Measurements from ENCODE around the gene PPIP5K2.

GRCh38 chr5:103260951-103261350 lies 140.8 kb downstream of the PPIP5K2 start:
- TF ChIP-seq CTCF (IDR thresholded peaks at IDR 0.05; ENCODE audit: low read length) = no peak
- TF ChIP-seq EZH2phosphoT487 (IDR thresholded peaks at IDR 0.05; ENCODE audit: low read length) = no peak
- TF ChIP-seq EZH2 (optimal IDR thresholded peaks at IDR 0.05; ENCODE audit: low read depth, low read length) = no peak
